Panc1 (cell line): ENCODE measurements around the gene ARL11. TPM values are rescaled to one million over a fixed set of nuclear protein-coding genes. Genes with fewer than 3 reads are reported as not detected.

Experiments used
- ATAC-seq: fragments of 200-7000 bp; cut with Tn5 transposase; 2 replicates; pipeline ENCODE4 v1.9.1; 2020; ENCODE audit warnings: mild to moderate bottlenecking, moderate library complexity
- BruUV-seq: library from RNA; stranded (reverse); fragments of 400-500 nt; replicated peaks from 2 replicates; lab custom pipeline; 2021; lab: Mats Ljungman, UMichigan
- CTCF ChIA-PET: fragments of 300-600 bp; sonication (Branson Sonifier 250); formaldehyde crosslinking; loops from one replicate; lab custom pipeline; 2022; ENCODE audit warnings: antibody characterized with exemption; lab: Charles Lee
- POLR2A ChIA-PET: fragments of 300-600 bp; sonication (Branson Sonifier 250); formaldehyde crosslinking; loops from one replicate; lab custom pipeline; 2022; ENCODE audit warnings: antibody characterized with exemption; lab: Charles Lee
- DNase-seq: peaks from one replicate; pipeline ENCODE4 v3.0.0-alpha.2; 2010; ENCODE audit warnings: low read depth, low spot score
- H3K27ac ChIP-seq: 2 replicates; pipeline ENCODE4 v1.5.1; 2011; ENCODE audit warnings: mild to moderate bottlenecking, low read length, inconsistent platforms
- H3K27me3 ChIP-seq: fragments of 200-500 bp; sonication (Bioruptor generic); 2 replicates; pipeline ENCODE4 v1.6.0; 2014; ENCODE audit warnings: low read length, inconsistent platforms; ENCODE audit not compliant: control insufficient read depth, insufficient read depth
- H3K36me3 ChIP-seq: fragments of 200-500 bp; sonication (Bioruptor generic); 2 replicates; pipeline ENCODE4 v1.5.1; 2014; ENCODE audit warnings: inconsistent platforms, mild to moderate bottlenecking, low read length, moderate library complexity; ENCODE audit not compliant: control insufficient read depth, insufficient read depth
- H3K4me1 ChIP-seq: 2 replicates; pipeline ENCODE4 v1.5.1; 2011; ENCODE audit warnings: inconsistent platforms, mild to moderate bottlenecking, low read length, moderate library complexity; ENCODE audit not compliant: control insufficient read depth, insufficient read depth
- H3K4me3 ChIP-seq, 2 experiments: 2 replicates each; pipeline ENCODE4 v1.5.1; 2011 to 2012; ENCODE audit warnings: low read depth in 2 of 2, low read length in 2 of 2, mild to moderate bottlenecking in 2 of 2, inconsistent platforms in 1 of 2, moderate library complexity in 1 of 2
- H3K9me3 ChIP-seq: fragments of 200-500 bp; sonication (Bioruptor generic); 2 replicates; pipeline ENCODE4 v1.5.1; 2014; ENCODE audit warnings: low read depth, mild to moderate bottlenecking, inconsistent platforms, low read length, moderate library complexity; ENCODE audit not compliant: control insufficient read depth, insufficient read depth
- POLR2AphosphoS5 ChIP-seq: IDR thresholded peaks from 2 replicates; pipeline ENCODE4 v1.6.1; 2012; ENCODE audit warnings: mild to moderate bottlenecking, low read depth, low read length, moderate library complexity
- SIN3A ChIP-seq: IDR thresholded peaks from 2 replicates; pipeline ENCODE4 v1.6.1; 2012; ENCODE audit warnings: low read depth, mild to moderate bottlenecking, low read length, moderate library complexity, borderline replicate concordance; ENCODE audit not compliant: insufficient read depth
- TCF7L2 ChIP-seq: IDR thresholded peaks from 2 replicates; pipeline ENCODE4 v1.6.1; 2011; ENCODE audit warnings: mild to moderate bottlenecking, low read depth, low read length, inconsistent platforms
- in situ Hi-C: cut with HindIII; loops from 2 replicates; pipeline ENCODE4 v1.10.0; 2016; ENCODE audit warnings: low sequenced_read_pairs, low pct_unique_long_range_greater_than_20kb
- intact Hi-C: fragments of 100-400 bp; cut with micrococcal nuclease; formaldehyde crosslinking; loops from one replicate; pipeline ENCODE4 v1.10.0; 2022; ENCODE audit not compliant: unreplicated experiment
- total RNA-seq: library from RNA; stranded (reverse); gene quantifications from one replicate; pipeline ENCODE4 v1.2.1, GENCODE V29; 2021; ENCODE audit not compliant: unreplicated experiment
- TF ChIP-seq, protein P1 (sequence below), 2 experiments: IDR thresholded peaks; 2 replicates each; pipeline ENCODE4 v1.6.1; 2011 to 2012; ENCODE audit warnings: low read depth in 2 of 2, control low read depth in 1 of 2, low read length in 1 of 2, mild to moderate bottlenecking in 1 of 2, moderate library complexity in 1 of 2; ENCODE audit not compliant: insufficient read depth in 1 of 2
- TF ChIP-seq, protein P2 (sequence below): fragments of 450-650 bp; IDR thresholded peaks from 2 replicates; pipeline ENCODE4 v1.5.1; 2017; ENCODE audit warnings: mild to moderate bottlenecking

Gene ARL11
- total RNA-seq, 1 experiment from 2014 or later = not detected

DNA sequence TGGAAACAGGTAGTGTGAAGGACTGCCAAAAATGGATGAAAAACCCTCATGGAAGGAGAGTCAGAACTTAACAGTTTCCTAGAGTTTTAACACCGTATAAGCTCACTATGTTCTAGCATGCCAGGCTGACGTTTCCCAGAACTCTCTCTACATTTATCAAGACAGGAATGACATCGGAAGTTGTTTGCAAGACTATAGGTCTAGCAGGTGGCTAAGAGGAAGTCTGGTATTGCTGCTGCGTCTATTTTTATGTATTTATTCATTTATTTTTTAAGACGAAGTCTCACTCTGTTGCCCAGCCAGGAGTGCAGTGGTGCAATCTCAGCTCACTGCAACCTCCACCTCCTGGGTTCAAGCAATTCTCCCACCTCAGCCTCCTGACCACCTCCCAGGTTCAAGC is 20.5 kb upstream of the ARL11 start:
- intact Hi-C loops (loop anchor here (1.0 to 10.0 kb wide), 2 partner anchors 163 to 306 kb away; partner anchors contain the start of genes CAB39L and SETDB2), in situ Hi-C loops (no loop called here)
- Histone ChIP-seq H3K4me3 (no peak overlapping the region), H3K4me1 (peaks cover 3% of the 10 kb centered on the region; the same call in 1 of the 2 replicates), H3K27ac (no peak overlapping the region), H3K27me3 (no peaks in the 10 kb centered on the region), H3K9me3 (no peaks in the 10 kb centered on the region), H3K36me3 (no peaks in the 10 kb centered on the region)
- BruUV-seq = no TSS peak
- POLR2A ChIA-PET = no interaction called here
- ATAC-seq = no peak
- TF ChIP-seq SIN3A (no peak), TCF7L2 (no peak), POLR2AphosphoS5 (no peak)
- TF ChIP-seq, protein P1, sequence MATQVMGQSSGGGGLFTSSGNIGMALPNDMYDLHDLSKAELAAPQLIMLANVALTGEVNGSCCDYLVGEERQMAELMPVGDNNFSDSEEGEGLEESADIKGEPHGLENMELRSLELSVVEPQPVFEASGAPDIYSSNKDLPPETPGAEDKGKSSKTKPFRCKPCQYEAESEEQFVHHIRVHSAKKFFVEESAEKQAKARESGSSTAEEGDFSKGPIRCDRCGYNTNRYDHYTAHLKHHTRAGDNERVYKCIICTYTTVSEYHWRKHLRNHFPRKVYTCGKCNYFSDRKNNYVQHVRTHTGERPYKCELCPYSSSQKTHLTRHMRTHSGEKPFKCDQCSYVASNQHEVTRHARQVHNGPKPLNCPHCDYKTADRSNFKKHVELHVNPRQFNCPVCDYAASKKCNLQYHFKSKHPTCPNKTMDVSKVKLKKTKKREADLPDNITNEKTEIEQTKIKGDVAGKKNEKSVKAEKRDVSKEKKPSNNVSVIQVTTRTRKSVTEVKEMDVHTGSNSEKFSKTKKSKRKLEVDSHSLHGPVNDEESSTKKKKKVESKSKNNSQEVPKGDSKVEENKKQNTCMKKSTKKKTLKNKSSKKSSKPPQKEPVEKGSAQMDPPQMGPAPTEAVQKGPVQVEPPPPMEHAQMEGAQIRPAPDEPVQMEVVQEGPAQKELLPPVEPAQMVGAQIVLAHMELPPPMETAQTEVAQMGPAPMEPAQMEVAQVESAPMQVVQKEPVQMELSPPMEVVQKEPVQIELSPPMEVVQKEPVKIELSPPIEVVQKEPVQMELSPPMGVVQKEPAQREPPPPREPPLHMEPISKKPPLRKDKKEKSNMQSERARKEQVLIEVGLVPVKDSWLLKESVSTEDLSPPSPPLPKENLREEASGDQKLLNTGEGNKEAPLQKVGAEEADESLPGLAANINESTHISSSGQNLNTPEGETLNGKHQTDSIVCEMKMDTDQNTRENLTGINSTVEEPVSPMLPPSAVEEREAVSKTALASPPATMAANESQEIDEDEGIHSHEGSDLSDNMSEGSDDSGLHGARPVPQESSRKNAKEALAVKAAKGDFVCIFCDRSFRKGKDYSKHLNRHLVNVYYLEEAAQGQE (IDR thresholded peaks at IDR 0.05; ENCODE audit: insufficient read depth in 1 of 2, low read depth in 2 of 2, low read length in 1 of 2) = no peak
- TF ChIP-seq, protein P2, sequence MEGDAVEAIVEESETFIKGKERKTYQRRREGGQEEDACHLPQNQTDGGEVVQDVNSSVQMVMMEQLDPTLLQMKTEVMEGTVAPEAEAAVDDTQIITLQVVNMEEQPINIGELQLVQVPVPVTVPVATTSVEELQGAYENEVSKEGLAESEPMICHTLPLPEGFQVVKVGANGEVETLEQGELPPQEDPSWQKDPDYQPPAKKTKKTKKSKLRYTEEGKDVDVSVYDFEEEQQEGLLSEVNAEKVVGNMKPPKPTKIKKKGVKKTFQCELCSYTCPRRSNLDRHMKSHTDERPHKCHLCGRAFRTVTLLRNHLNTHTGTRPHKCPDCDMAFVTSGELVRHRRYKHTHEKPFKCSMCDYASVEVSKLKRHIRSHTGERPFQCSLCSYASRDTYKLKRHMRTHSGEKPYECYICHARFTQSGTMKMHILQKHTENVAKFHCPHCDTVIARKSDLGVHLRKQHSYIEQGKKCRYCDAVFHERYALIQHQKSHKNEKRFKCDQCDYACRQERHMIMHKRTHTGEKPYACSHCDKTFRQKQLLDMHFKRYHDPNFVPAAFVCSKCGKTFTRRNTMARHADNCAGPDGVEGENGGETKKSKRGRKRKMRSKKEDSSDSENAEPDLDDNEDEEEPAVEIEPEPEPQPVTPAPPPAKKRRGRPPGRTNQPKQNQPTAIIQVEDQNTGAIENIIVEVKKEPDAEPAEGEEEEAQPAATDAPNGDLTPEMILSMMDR = no peak
- CTCF ChIA-PET = no interaction called here
- DNase-seq = no peak

DNA sequence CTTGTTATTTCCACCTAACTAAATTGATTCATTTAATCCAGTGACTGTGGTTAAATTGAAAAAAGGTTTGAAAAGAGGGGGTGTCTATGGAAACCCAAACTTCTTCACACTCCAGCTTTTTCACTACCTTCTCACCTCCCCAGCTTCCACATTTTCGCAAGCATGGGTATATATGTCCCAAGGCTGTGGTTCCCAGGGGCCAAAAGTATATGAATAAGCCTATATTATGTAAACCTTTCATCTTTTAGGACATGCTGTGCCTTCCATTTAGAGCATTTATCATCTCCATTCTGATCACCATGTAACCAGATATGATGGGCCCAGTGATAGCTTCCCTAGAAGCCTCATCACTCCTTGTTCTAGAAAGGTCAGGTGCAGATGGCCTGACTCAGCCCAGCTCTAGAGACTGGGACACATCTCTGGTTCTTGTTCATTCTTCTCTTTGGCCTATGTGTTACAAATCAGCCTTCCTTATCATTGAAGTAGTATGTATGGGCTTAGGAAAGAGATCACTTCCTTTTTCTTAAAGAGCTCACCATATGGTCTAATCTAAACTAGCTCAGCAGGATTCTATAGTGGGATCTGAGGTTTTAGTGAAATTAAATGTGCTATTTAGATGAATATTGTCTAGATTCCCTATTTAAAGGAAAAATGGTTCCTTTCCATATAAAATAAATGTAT is 19.5 kb upstream of the ARL11 start:
- intact Hi-C loops (loop anchor here (10.0 kb wide), 1 partner anchor 164 kb away; the partner anchor contains the start of genes CAB39L and SETDB2), in situ Hi-C loops (no loop called here)
- TF ChIP-seq TCF7L2 (no peak), SIN3A (no peak), POLR2AphosphoS5 (no peak)
- TF ChIP-seq, protein P1 (IDR thresholded peaks at IDR 0.05; ENCODE audit: insufficient read depth in 1 of 2, low read depth in 2 of 2, low read length in 1 of 2) = no peak
- TF ChIP-seq, protein P2 = no peak
- no peaks in the 10 kb centered on the region for H3K36me3 ChIP-seq
- CTCF ChIA-PET = no interaction called here
- H3K27ac ChIP-seq = no peak overlapping the region
- BruUV-seq = no TSS peak
- no peaks in the 10 kb centered on the region for H3K27me3 ChIP-seq
- no peak for DNase-seq
- H3K4me3 ChIP-seq = no peak overlapping the region
- no peak for ATAC-seq
- POLR2A ChIA-PET = interaction anchor here (0.6 kb wide), 1 partner anchor 208 kb away, joined by 3 read pairs; no protein-coding TSS in a partner anchor
- peaks cover 3% of the 10 kb centered on the region; the same call in 1 of the 2 replicates for H3K4me1 ChIP-seq
- H3K9me3 ChIP-seq = no peaks in the 10 kb centered on the region
